IPS-18c (cell line): ENCODE results near the gene MASP2.
A peak's percentile ranks its signal among the peaks of the same experiment; 100 is the strongest.

ENCODE experiments used
- H3K4me3 ChIP-seq: 2 replicates; pipeline ENCODE4 v1.7.0; 2013; ENCODE audit warnings: low read depth, mild to moderate bottlenecking, low read length, moderate library complexity; ENCODE audit not compliant: insufficient read depth
- H3K9me3 ChIP-seq: one replicate; pipeline ENCODE4 v1.6.1; 2013; ENCODE audit warnings: mild to moderate bottlenecking, low read length, moderate library complexity; ENCODE audit not compliant: control insufficient read depth, insufficient read depth

The MASP2 gene

GRCh38 chr1:10980094-10980577 lies 66.9 kb downstream of the MASP2 start:
- H3K9me3 ChIP-seq = no peaks in the 10 kb centered on the region
- peak overlapping the region; percentile 21; the same call in 1 of the 2 replicates for H3K4me3 ChIP-seq

DNA sequence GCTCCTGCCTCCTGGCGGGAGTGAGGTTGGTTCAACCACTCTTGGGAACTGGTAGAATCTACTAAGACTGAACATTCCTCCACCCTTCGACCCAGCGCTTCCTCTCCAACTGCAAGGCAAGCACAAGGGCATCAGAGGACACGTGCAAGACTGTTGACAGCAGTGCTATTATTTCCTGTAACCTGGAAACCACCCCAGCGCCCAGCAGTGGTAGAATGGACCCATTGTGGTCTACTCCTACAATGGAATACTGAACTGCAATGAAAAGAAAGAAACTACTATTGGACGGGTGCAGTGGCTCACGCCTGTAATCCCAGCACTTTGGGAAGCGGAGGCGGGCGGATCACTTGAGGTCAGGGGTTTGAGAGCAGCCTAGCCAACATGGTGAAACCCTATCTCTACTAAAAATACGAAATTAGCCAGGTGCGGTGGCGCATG lies 67.5 kb downstream of the MASP2 start:
- Histone ChIP-seq H3K4me3 (no peak overlapping the region), H3K9me3 (no peaks in the 10 kb centered on the region)

GRCh38 chr1:10978719-10979118 lies 68.3 kb downstream of the MASP2 start:
- no peaks in the 10 kb centered on the region for H3K9me3 ChIP-seq
- no peak overlapping the region for H3K4me3 ChIP-seq
